ENCODE measurements around the gene FIP1L1.

DNA sequence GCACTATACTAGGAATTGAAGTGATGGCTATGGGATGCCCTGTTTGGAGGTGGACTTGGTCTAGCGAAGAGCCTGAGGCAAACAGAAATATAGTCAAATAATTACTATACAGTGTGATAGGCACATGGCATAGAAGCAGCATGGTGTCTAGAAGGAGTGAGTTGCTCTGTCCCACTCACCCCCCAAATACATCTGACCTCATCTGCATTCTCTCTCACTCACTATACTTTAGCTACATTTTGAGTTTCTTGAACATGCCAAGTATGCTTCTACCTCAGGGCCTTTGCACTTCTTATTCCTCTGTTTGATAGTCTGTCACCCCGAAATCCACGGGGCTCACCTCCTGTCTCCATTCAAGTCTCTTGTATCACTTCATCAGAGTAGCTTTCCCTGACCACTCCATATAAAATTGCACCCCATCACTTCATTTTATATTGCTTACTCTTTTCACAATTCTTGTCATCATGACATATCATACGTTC, 2.6 kb upstream of the FIP1L1 start:
- no peak for TF ChIP-seq POLR2A (IDR thresholded peaks at IDR 0.05; ENCODE audit: low read depth, low read length)
- no peak for TF ChIP-seq PAX5 (IDR thresholded peaks at IDR 0.05; ENCODE audit: insufficient read depth, low read length, severe bottlenecking)
- no peak for TF ChIP-seq TAF1 (IDR thresholded peaks at IDR 0.05; ENCODE audit: low read depth, low read length)
- TF ChIP-seq POLR2AphosphoS5 (IDR thresholded peaks at IDR 0.05; ENCODE audit: low read depth, low read length) = no peak
- TF ChIP-seq POU2F2 (IDR thresholded peaks at IDR 0.05; ENCODE audit: low read depth, low read length) = no peak
